Endothelial cell (in vitro differentiated cells): ENCODE data around the gene SS18L1. TPM values are rescaled to one million over a fixed set of nuclear protein-coding genes. Genes with fewer than 3 reads are reported as not detected.

Experiments
- DNase-seq: peaks from one replicate; pipeline ENCODE4 v3.0.0; 2021; ENCODE audit warnings: low spot score
- H3K27ac Mint-ChIP-seq: one replicate; pipeline ENCODE4 v1.8.0; 2021; ENCODE audit warnings: mixed read lengths, inconsistent platforms; ENCODE audit not compliant: unreplicated experiment
- H3K27me3 Mint-ChIP-seq: one replicate; pipeline ENCODE4 v1.8.0; 2021; ENCODE audit warnings: mild to moderate bottlenecking, moderate library complexity, mixed read lengths, inconsistent platforms; ENCODE audit not compliant: unreplicated experiment
- H3K36me3 Mint-ChIP-seq: one replicate; pipeline ENCODE4 v1.8.0; 2021; ENCODE audit warnings: mild to moderate bottlenecking, low read depth, mixed read lengths, inconsistent platforms; ENCODE audit not compliant: unreplicated experiment
- H3K4me1 Mint-ChIP-seq: one replicate; pipeline ENCODE4 v1.8.0; 2021; ENCODE audit warnings: mild to moderate bottlenecking, mixed read lengths, inconsistent platforms; ENCODE audit not compliant: unreplicated experiment
- H3K4me3 Mint-ChIP-seq: one replicate; pipeline ENCODE4 v1.8.0; 2021; ENCODE audit warnings: mild to moderate bottlenecking, mixed read lengths, inconsistent platforms; ENCODE audit not compliant: unreplicated experiment
- H3K9me3 Mint-ChIP-seq: one replicate; pipeline ENCODE4 v1.8.0; 2021; ENCODE audit warnings: mixed read lengths, inconsistent platforms; ENCODE audit not compliant: unreplicated experiment
- total RNA-seq: library from RNA; stranded (reverse); fragmentation: NEBNext Ultra II Directional; extraction: Animal tissue kit (Norgen Biotek cat#: 25700); gene quantifications from one replicate; pipeline ENCODE4 v1.2.1, GENCODE V29; 2021; ENCODE audit not compliant: unreplicated experiment
- TF ChIP-seq, protein P1 (sequence below): fragments of 200-600 bp; sonication (generic); IDR thresholded peaks from one replicate; pipeline ENCODE4 v1.5.0; 2021; ENCODE audit warnings: antibody characterized with exemption; ENCODE audit not compliant: unreplicated experiment

SS18L1 gene
- total RNA-seq, 1 donor from 2014 or later = 17.5 TPM

DNA sequence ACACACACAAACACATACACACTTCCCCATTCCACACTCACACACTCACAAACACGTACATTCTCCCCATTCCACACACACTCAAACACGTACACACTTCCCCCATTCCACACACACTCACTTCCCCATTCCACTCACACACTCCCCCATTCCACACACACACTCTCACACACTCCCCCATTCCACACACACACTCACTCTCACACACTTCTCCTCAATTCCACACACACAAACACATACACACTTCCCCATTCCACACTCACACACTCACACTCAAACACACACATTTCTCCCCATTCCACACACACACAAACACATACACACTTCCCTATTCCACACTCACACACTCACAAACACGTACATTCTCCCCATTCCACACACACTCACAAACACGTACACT, 86.1 kb downstream of the SS18L1 start:
- Mint-ChIP-seq H3K27ac (no peak overlapping the region), H3K27me3 (peaks cover 11% of the 10 kb centered on the region), H3K9me3 (no peaks in the 10 kb centered on the region), H3K36me3 (no peaks in the 10 kb centered on the region), H3K4me3 (no peak overlapping the region), H3K4me1 (no peaks in the 10 kb centered on the region)
- DNase-seq = no peak
- TF ChIP-seq, protein P1, sequence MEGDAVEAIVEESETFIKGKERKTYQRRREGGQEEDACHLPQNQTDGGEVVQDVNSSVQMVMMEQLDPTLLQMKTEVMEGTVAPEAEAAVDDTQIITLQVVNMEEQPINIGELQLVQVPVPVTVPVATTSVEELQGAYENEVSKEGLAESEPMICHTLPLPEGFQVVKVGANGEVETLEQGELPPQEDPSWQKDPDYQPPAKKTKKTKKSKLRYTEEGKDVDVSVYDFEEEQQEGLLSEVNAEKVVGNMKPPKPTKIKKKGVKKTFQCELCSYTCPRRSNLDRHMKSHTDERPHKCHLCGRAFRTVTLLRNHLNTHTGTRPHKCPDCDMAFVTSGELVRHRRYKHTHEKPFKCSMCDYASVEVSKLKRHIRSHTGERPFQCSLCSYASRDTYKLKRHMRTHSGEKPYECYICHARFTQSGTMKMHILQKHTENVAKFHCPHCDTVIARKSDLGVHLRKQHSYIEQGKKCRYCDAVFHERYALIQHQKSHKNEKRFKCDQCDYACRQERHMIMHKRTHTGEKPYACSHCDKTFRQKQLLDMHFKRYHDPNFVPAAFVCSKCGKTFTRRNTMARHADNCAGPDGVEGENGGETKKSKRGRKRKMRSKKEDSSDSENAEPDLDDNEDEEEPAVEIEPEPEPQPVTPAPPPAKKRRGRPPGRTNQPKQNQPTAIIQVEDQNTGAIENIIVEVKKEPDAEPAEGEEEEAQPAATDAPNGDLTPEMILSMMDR = no peak

DNA sequence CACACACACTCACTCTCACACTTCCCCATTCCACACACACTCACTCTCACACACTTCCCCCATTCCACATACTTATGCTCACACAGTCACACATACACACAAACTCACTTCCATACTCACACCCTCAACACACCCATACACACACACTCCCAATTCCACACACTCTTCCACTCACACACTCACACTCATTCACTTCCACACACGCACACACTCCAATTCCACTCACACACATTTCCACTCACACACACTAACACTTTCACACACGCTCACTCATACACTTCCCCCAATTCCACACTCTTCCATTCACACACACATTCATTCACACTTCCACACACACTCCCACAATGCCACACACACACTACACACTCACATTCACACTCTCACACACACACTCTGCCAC, 86.7 kb downstream of the SS18L1 start:
- no peak for DNase-seq
- Mint-ChIP-seq H3K4me3 (no peak overlapping the region), H3K27ac (no peak overlapping the region), H3K9me3 (no peaks in the 10 kb centered on the region), H3K27me3 (peaks cover 6% of the 10 kb centered on the region), H3K36me3 (no peaks in the 10 kb centered on the region), H3K4me1 (no peaks in the 10 kb centered on the region)
- TF ChIP-seq, protein P1 = no peak

- Mint-ChIP-seq H3K36me3 (no peaks in the 10 kb centered on the region), H3K9me3 (no peaks in the 10 kb centered on the region), H3K27ac (no peak overlapping the region), H3K4me3 (no peak overlapping the region), H3K4me1 (no peaks in the 10 kb centered on the region), H3K27me3 (peaks cover 4% of the 10 kb centered on the region)
- TF ChIP-seq, protein P1 = no peak
- DNase-seq = no peak
Observed at GRCh38 chr20:62230696-62231095, 87.1 kb downstream of the SS18L1 start.

DNA sequence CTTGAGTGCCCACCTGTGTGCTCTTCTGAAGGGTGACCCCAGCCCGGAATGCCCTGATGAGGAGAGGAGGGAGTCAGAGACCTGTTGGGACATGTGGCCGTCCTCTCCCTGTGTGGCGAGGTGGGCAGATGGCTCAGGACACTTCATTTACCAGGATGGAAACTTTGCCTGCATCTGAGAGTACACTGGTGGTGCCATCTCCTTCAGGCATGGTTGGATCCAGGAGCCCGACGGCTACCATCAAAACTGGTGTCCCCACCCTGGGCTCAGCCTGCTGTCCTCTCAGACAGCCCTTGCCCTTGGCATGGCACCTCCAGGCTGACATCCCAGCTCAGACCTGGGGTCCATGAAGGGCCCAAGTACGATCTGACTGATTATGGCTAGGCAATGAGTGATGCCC, 87.7 kb downstream of the SS18L1 start:
- no peak overlapping the region for H3K27ac Mint-ChIP-seq
- no peaks in the 10 kb centered on the region for H3K9me3 Mint-ChIP-seq
- H3K4me3 Mint-ChIP-seq = no peak overlapping the region
- DNase-seq = no peak
- H3K4me1 Mint-ChIP-seq = no peaks in the 10 kb centered on the region
- no peaks in the 10 kb centered on the region for H3K36me3 Mint-ChIP-seq
- TF ChIP-seq, protein P1 = no peak
- H3K27me3 Mint-ChIP-seq = peaks cover 6% of the 10 kb centered on the region

Other genes starting within 250 kb of the SS18L1 start
- gene TAF4, start 77.9 kb upstream of the SS18L1 start, total RNA-seq = 14.2 TPM
- 35.3 TPM for gene LSM14B, start 21.3 kb upstream of the SS18L1 start, total RNA-seq
- 302 TPM for gene PSMA7, start 375 bp upstream of the SS18L1 start, total RNA-seq
- 20.2 TPM for gene MTG2, start 39.3 kb downstream of the SS18L1 start, total RNA-seq
- not detected for gene HRH3, start 76.5 kb downstream of the SS18L1 start, total RNA-seq
- gene OSBPL2, start 94.8 kb downstream of the SS18L1 start, total RNA-seq = 39.5 TPM
- gene ADRM1, start 159.2 kb downstream of the SS18L1 start, total RNA-seq = 132 TPM
- 34.5 TPM for gene LAMA5, start 223.5 kb downstream of the SS18L1 start, total RNA-seq
- 1,710 TPM for gene RPS21, start 243.3 kb downstream of the SS18L1 start, total RNA-seq